HG02759 (cell line): ENCODE measurements around the gene THYN1.
"Not testable (repeated sequence)": the region's sequence is repeated elsewhere in the genome, so short reads cannot be mapped to it uniquely, and the experiment has no call there.

Experiments used
- ATAC-seq: cut with Tn5 transposase; IDR thresholded peaks from one replicate; pipeline ENCODE4 v1.9.1; 2021; ENCODE audit warnings: mild to moderate bottlenecking, moderate library complexity; ENCODE audit not compliant: unreplicated experiment

THYN1 gene

GRCh38 chr11:134253188-134253993 is at the start of gene THYN1, which contains the start of gene ACAD8:
TSS of gene THYN1 (minus strand) at chr11:134253352. CDS start at chr11:134252882, 470 bp downstream.
TSS of gene ACAD8 (plus strand) at chr11:134253568. CDS start at chr11:134253601, 33 bp downstream.
- ATAC-seq, result peak; percentile 99

GRCh38 chr11:134294664-134295063 is 41.5 kb upstream of the THYN1 start:
- ATAC-seq, result no peak

GRCh38 chr11:134293119-134294113 is 40.3 kb upstream of the THYN1 start:
- ATAC-seq, result no peak

GRCh38 chr11:134292661-134293060 is 39.5 kb upstream of the THYN1 start:
- no peak for ATAC-seq

- no peak for ATAC-seq
Measured at GRCh38 chr11:134291196-134291595, 38.0 kb upstream of the THYN1 start.

GRCh38 chr11:134290646-134291045 is 37.5 kb upstream of the THYN1 start:
- ATAC-seq, result no peak

- ATAC-seq, result no peak
Measured at GRCh38 chr11:134289789-134290188, 36.6 kb upstream of the THYN1 start.

- no peak for ATAC-seq
Measured at GRCh38 chr11:134289167-134289566, 36.0 kb upstream of the THYN1 start.

- no peak for ATAC-seq
Measured at GRCh38 chr11:134288486-134288885, 35.3 kb upstream of the THYN1 start.

- no peak for ATAC-seq
Measured at GRCh38 chr11:134287561-134287960, 34.4 kb upstream of the THYN1 start.

GRCh38 chr11:134284349-134284748 is 31.2 kb upstream of the THYN1 start:
- not testable (repeated sequence) for ATAC-seq

- ATAC-seq, result no peak
Measured at GRCh38 chr11:134283461-134284230, 30.5 kb upstream of the THYN1 start.

- ATAC-seq, result no peak
Measured at GRCh38 chr11:134282121-134283045, 29.2 kb upstream of the THYN1 start.

- not testable (repeated sequence) for ATAC-seq
Measured at GRCh38 chr11:134281635-134282034, 28.5 kb upstream of the THYN1 start.

- ATAC-seq, result no peak
Measured at GRCh38 chr11:134278356-134278755, 25.2 kb upstream of the THYN1 start.

GRCh38 chr11:134277183-134278001 is 24.2 kb upstream of the THYN1 start:
- ATAC-seq, result no peak

GRCh38 chr11:134276396-134277182 is 23.4 kb upstream of the THYN1 start:
- ATAC-seq, result peak; percentile 19
